HG02798 (cell line): ENCODE measurements around the gene MYOD1.

Source experiments
- ATAC-seq: cut with Tn5 transposase; IDR thresholded peaks from one replicate; pipeline ENCODE4 v1.9.1; 2021; ENCODE audit warnings: mild to moderate bottlenecking; ENCODE audit not compliant: unreplicated experiment, poor library complexity

Gene MYOD1

DNA sequence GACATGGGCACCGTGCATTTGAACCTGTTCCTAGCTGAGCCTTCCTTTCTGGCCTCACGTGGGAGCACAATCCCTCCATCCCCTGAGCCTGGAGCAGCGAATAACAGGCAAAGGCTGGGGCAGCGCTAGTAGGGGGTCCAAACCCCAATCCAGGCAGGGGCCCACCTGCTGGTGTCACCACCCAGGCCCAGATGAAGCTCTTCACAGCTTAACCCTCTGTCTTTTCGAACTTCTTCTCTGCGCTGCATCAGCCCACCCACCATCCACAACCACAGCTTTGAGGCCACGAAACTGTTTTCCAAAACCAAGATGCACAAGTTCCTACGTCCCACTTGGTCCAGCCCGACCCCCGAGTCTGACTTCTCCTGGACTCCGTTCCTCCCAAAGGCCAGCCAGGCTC is 26.7 kb downstream of the MYOD1 start:
- no peak for ATAC-seq

DNA sequence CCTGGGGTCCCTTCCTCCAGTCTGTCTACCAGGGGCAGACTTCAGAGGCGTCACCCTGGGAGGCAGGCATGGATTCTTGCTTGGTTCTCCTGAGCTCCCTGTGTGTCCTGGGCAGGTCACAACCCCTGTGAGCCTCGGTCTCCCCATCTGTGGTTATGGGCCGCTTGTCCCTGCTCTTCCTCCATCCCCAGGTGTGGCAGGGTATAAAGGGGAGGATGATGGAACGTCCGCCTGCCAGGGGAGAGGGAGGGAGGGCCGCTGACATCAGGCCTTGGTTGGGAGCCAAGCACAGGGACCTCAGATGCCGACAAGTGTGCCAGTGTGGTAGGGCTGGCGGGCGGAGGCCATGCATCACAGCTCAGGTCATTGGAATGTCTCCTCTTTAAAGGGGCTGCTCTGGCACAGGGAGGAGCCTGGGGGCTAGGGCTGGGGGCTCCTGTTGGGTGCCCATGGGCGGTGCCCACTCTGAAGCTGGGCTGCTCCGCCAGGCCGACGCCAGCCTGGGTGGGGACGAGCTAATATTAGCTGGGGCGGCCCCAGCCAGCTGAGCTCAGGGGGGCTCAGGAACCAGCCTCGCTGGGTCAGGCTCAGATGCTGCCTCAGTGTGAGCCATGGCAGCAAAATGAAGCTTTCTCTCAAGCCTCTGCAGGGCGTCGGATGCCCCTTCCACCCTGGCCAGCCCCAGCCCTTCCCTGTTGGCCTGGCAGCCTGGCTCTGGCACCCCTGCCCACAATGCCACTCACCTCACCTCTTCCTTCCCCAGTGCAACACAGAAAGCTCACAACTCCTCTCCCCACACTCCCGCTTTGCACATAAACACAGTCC is 28.0 kb downstream of the MYOD1 start:
- no peak for ATAC-seq

DNA sequence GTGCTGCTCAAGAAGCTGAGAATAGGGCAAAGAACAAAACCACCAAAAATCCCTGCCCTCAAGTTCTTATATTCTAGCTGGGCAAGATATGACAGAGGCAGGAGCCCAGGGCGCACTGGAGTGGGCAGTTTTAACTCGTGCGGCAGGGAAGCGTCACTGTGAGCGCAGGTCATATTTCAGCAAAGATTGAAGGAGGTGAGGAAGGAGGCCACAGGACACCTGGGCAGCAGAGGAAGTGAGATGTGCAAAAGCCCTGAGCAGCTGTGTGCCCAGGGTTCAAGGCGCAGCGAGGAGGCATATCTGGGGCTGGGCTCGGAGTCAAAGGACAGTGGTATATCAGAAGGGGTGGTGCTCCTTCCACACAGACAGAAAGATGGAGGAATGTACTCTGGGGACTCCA is 28.7 kb downstream of the MYOD1 start:
- no peak for ATAC-seq

DNA sequence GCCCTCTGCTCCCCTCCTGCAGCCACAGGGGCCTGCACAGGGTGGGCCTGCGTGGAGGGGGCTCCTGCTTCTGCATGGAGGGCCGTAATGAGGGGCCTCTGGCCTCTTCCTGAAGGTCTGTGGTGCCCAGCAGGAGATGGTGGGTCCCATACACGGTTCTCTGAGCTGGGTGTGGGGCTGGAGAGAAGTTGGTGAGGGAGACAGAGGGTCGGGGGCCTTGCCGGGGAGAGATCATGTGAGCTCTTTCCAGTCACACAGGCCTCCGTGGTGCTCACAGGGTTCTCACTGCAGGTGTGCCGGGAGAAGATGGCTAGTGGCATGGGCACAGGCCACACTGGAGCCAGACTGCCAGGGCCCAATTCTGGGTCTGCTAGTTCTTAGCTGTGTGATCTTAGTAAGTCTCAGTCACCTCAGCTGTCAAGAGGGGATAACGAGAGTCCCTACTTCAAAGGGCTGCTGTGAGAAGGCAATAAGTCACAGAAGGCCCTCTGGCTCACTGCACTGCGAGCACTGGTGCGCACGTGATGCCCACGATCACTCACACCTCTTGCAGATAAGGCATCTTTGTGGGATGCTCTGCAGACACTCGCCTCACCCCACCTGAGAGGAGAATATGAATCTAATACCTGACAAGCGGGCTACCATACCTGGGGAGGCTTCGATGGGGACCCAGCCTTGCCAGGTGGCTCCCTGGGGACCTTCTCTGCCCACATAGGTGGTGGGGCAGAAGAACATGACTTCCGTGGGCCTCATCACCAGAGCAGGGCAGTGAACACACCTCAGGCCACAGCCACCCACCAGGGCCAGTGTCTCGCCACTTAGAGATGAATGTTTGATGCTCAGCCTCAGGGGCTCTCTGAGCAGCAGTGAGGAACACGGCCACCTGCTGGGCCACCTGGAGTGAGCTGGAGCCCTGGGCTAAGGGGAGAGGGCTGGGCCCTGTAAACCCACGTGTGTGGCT is 29.7 kb downstream of the MYOD1 start:
- no peak for ATAC-seq

DNA sequence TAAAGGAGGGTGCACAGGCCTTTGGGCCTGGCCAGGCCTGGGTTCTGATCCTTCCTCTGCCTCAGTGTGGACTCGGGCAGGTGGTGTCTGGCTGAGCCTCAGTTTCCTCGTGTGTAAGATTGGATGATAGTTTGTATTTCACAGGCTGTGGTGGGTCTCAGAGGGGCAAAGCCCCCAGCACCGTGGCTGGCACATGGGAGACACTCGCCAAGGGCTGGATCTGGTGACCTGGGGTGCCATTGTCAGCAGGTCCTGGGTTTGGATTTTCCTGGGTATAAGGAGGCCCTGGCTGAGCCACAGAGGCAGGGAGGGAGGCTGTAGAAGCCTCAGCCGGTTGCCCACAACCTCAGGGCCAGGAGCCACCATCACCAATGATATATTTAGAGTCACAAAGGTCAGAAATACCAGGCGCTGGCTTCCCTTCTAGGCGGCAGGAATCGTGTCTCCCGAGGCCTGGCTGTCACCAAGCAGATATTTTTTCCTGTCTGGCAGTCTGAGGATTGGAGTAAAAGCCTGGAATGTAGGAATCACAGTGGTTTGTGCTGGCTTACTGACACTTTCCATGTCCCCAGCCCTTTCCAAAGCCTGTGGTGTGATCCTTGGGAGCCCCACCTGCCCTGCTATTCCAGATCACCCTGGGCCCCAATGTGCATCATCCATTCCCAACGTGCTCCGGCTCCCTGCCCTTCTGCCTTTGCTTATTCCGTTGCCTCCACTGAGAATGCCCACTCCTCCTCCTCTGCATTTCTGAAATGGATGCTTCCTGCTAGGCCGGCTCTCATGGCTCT is 30.8 kb downstream of the MYOD1 start:
- ATAC-seq: no peak

DNA sequence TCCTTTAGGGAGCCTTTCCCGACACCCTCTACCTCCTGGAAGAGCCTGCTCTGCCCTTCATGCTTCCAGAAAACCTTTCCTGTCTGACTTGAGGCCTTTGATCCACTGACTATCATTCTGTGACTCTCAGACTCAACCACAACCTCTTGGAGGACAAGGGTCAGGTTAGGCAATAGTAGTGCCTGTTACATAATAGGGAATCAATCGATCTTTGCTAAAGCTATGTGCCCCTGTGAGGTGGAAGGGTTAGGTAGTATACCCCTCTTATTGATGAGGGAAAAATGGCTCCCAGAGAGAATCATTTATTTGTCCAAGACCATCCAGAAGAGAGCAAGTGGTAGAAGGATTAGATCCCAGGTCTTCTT is 31.4 kb downstream of the MYOD1 start:
- no peak for ATAC-seq

DNA sequence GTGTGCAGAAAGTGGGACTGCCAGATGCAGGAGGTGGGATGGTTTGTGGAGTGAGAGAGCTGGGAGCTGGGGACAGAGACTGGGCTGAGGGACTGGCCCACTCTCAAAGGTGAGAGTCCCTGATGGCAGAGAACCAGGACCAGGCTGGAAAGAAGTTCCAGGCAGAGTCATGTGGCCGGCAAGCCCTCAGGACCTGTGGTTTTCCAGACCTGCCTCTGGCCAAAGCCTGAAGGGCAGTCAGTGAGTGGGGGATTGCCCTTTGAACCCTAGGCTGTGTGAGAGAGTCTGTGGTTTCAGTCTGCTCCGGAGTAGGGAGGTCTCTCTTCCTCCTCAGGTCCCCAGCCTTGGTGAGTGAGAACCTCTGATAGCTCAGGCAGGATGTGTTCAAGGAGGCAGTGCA is 32.2 kb downstream of the MYOD1 start:
- no peak for ATAC-seq

DNA sequence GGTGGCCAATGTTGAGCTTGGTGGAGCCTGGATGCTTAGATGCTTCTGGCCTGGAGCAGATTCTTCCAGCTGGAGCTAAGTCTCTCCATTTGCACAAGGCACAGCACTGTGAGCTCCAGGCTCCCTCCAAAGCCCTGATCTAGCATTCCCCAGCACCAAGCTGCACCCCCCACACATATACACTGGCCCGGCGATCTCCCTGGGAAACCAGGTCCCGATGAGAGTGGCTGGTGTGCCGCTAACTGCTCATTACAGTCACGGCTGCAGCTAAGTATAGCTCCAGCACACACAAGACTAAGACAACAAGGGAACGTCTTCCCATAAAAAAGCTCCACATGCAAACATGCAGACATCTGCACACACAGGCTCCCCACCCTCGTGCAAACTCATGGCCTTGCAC is 32.8 kb downstream of the MYOD1 start:
- ATAC-seq: no peak

DNA sequence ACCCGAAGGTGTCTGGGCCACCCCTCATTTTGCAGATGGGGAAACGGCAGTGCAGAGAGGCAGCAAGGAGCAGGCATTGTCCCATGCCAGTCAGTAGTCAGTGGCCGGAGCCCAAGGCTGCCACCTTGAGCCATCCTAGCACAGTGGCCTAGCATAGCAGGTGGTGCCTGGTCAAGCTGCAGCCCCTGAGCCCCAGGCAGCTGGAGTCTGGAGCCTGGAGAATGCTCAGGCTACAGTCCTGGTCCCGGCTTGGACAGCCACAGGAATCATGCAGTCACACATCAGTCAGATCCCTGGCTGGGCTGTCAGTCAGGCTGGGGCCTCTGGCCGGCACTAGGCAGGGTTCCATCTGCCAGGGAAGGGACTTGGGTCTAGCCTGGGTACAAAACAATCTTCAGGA is 33.8 kb downstream of the MYOD1 start:
- ATAC-seq: no peak

DNA sequence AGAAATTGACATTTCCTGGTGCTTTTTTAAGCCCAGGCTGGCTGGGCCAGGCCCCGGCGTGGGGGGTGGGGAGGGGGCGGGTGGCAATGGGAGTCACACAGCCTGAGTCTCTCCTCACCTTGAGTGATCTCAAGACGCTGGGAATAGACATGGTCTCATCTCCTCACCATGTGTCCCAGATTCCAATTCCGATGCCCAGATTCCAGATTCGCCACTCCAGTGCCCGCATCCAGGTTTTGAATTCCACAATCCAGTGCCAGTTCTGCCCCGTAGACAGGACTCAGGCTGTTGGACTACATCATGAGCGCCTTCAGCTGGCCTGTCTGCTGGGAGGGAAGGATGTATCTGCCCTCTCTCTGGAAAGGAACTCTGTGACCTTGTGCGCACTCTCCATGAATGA is 34.3 kb downstream of the MYOD1 start:
- ATAC-seq: no peak

DNA sequence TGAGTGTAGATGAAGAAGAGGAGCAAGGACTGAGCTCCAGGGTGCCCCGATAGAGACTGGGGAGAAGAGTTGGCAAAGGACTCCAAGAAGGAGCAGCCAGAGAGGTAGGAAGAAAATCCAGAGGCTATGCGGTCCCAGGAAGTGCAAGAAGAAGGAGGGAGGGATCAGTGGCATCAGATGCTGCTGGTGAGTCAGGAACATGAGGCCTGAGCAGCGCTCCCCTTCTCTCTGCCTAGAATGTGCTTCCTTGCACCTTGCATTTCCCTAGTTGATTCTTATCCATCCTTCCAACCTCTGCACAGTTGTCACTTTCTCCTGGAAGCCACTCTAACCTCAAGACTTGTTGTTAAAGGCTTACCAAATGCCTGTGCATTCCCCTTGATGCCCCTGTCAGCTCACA is 36.5 kb downstream of the MYOD1 start:
- no peak for ATAC-seq

DNA sequence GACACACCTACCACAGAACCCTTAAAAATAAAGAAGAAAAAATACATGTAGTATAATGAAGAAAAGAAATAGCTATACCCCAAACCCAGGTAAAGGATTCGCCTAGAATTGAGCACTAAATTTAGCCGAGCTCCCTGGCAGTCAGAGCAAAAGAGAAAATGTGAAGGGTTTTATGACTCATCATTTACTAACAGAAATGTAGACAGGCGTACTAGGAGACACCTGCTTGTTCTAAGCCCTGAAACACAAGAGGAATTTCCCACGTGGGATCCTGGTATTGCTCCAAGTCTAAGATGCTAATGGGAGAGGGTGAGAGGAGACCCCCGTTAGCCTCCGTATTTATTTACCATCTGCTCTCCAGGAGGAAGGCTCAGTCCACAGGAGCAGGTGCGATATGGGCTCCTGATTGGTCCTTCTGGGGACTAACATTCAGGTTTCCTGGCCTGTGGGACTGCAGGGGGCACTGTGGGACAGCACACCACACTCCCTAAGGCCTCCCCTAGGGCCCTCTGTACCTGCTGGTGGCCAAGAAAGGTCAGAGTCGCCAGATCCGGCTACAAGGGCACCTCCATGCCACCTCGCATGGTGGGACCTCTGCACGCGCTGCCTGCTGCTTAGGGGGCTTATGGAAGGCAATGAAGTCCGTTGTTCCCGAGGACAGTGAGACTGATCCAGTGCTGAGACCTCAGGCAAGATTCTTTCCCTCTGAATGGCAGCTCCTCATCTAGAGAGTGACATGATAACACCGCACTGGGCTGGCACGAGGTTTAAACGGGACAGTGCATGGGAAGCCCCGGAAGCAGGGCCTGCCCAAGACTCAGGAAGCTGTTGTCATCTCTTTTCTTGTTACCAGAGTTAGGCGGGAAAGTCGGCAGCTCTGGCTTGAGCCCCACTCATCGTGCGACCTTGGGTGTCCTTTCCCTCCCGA is 41.0 kb downstream of the MYOD1 start:
- ATAC-seq: peak; percentile 62

DNA sequence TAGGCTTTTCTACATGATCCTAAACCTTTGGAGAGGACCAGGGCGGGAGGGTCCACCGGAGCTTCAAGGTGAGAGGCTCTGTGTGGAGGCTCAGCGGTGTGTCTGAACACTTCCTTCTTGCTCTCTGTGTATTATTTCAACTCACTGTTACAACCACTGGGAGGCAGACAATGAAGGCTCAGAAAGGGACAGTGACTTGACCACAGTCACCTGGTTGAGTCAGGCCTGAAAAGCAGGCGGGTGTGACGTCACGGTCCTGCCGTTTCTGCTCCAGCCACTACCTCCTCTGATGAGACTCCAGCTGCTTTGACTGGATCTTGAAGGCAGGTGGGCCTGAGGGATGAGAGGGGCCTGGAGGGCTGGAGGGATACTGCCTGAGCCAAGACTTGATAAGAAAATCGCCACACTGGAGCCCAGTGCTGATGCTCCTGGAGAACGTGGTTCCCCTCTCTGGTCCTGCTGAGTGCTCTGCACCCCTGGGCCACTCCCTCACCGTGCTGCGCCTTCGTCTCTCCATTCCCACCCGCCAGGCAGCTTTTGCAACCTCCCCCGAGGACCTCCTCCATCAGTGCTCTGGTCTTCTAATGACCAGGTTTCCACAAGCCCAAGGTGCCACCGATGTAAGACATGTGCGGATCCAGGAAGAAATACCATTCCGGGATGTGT is 43.1 kb downstream of the MYOD1 start:
- peak; percentile 49 for ATAC-seq

DNA sequence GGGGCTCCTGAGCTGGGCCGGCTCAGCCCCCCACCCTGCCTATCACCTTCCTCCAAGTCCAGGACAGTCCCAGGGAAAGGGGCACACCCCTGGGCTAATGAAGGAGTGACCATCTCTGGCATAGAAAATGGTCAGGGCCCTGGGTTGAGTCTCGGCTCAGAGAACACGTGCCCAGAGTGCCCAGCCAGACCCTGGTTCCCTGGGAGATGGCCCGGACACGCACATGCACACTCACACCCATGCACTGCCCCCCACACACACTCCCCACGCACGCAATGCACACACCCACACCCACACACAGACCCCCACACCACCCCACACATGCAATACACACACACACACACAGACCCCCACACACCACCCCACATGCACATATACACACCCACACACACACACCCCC is 43.9 kb downstream of the MYOD1 start:
- ATAC-seq: no peak

DNA sequence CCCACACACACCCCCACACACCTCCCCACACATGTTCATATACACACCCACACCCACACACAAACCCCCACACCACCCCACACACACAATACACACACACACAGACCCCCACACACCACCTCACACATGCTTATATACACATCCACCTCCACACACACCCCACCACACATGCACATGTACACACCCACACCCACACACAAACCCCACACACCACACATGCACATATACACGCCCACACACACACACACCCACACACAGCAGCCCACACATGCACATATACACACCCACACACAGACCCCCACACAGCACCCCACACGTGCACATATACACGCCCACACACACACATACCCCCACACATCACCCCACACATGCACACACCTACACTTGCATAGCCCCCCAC is 44.3 kb downstream of the MYOD1 start:
- ATAC-seq: no peak

DNA sequence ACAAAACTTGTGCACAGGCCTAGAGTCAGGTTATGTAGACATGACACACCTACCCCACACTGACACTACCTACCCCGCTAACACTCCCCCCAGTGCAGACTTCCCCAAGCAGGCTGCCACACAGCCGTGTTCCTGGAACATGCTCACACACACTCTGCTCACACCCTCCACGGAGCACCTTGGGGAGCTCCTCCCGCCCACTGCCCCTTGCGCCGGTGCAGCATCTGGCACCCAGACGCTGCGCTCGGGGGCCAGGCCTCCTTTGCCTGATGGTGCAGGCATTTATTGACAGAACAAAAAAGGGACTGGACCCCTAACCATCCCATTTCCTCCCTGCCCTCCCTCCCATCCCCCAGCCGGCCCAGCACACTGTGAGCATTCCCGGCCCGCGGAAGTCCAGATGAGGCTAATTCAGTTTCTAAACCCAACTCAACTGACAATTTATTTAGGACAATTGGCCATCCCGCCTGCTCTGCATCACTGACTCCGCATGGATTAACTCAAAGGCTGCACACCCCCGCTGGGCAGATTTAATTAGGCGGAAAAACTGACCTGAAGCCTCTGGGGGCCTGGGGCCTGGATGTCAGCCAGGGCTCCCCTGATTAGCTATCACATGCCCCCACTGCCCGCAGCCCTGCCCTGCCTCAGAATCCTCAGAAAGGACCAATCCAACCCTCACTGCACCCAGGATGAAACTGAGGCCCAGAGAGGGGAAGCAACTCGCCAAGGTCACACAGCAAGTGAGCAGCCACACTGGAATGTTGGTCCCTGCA is 45.3 kb downstream of the MYOD1 start:
- no peak for ATAC-seq

DNA sequence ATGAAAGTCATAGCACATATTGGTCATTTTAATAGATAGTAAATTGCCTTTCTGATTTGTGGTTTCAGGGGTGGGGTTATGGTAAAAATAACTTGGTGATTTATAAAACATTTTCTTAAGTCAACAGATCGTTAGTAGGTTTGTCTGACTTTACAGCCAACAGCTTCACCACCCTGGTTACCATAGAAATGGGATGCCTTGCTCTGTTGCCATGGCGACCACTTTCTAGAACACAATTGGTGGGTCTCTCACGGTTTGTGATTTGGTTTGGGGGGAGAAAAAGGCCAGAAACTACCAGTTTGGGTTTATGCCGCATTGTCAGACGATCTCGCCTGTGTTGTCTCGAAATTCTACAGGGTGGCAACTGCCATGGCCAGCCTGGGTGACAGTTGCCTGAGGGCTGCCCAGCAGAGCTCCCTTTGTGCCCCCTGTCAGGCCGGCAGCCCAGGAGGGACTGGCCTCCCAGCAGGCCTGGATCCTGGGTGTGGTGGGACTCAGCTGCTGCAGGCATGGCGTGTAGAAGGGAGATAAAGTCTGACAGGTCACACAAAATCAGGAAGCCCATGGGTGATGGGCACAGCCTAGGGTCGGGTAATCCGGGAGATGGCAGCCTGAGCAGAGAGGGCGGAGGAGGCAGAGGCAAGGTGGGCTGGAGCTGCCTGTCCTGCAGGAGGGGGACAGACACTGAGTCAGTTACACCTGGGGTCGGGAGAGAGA is 46.1 kb downstream of the MYOD1 start:
- ATAC-seq: no peak

DNA sequence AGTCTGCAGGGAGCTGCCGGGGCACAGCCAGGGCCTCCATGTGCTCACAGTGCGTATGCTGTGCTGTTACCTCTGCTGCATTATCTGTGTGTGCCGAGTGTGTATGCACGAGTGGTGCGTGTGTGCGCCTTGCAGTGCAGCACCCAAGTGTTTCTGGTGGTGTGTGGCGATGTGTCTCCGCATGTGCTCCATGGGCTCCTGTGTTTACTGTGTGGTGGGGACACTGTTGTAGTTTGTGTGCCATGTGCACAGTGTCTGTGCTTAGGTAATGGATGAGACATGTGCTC is 46.6 kb downstream of the MYOD1 start:
- no peak for ATAC-seq
